ENCODE results near the gene LPIN3. TPM values are rescaled to one million over a fixed set of nuclear protein-coding genes. Genes with fewer than 3 reads are reported as not detected.

The LPIN3 gene
- total RNA-seq, 1 donor from 2014 or later, result 17.8 TPM

DNA sequence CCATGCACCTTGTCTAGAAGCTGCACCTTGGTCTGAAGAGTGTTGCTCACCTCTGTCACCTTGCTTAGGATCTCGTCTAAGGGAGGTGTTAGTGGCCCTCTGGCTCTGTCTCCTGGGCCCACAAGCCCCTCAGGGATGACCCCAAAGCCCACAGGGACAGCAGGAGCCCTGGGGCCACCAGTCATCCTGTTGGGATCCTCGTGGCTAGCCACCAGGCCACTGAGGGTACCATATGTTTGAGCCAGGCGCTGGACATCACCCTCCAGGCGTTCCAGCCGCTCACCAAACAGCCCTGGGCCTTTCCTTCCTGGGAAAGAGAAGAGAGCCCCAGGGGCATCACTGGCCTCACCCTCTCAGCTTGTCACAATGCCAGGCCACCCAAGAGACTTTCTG is 22.1 kb downstream of the LPIN3 start:
- H3K4me3 ChIP-seq (ENCODE audit: low read depth, low read length), result no peak overlapping the region
- DNase-seq (ENCODE audit: low read depth), result no peak
- no peak for TF ChIP-seq CTCF (conservative IDR thresholded peaks at IDR 0.05; ENCODE audit: low read depth, low read length)

- no peak overlapping the region for H3K4me3 ChIP-seq (ENCODE audit: low read depth, low read length)
- TF ChIP-seq CTCF (conservative IDR thresholded peaks at IDR 0.05; ENCODE audit: low read depth, low read length), result no peak
- DNase-seq (ENCODE audit: low read depth), result no peak
Observed at GRCh38 chr20:41363601-41364000, 23.0 kb downstream of the LPIN3 start.

DNA sequence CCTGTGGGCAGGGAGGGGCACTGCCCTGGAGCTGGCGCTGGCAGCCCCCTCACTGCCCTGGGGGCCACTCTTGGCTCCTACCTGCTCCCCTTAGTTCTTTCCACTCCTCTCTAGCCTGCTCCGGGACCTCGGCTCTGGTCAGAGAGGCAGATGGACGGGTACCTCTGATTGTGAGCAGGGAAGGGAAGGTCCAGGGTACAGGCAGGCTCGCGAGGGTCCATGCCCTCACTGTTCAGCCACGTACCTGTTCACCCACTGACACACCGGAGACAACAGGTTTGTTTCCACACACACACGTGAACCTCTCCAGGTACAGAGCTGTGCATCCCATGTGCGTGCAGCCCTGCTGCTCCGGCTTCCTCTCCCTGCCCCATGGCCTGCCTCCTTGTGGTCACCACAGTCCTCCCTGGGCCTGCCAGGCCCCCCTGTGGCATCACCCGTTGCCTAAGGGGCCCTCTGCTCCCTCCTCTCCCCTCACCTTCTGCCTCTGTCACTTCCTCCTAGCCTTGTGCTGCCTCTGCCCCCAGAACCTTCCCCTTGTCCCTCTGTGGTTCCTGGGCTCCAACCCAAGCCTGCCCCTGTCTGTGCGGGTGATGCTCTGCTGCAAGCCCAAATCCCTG is 23.7 kb downstream of the LPIN3 start:
- no peak for TF ChIP-seq CTCF (conservative IDR thresholded peaks at IDR 0.05; ENCODE audit: low read depth, low read length)
- DNase-seq (ENCODE audit: low read depth), result no peak
- no peak overlapping the region for H3K4me3 ChIP-seq (ENCODE audit: low read depth, low read length)

DNA sequence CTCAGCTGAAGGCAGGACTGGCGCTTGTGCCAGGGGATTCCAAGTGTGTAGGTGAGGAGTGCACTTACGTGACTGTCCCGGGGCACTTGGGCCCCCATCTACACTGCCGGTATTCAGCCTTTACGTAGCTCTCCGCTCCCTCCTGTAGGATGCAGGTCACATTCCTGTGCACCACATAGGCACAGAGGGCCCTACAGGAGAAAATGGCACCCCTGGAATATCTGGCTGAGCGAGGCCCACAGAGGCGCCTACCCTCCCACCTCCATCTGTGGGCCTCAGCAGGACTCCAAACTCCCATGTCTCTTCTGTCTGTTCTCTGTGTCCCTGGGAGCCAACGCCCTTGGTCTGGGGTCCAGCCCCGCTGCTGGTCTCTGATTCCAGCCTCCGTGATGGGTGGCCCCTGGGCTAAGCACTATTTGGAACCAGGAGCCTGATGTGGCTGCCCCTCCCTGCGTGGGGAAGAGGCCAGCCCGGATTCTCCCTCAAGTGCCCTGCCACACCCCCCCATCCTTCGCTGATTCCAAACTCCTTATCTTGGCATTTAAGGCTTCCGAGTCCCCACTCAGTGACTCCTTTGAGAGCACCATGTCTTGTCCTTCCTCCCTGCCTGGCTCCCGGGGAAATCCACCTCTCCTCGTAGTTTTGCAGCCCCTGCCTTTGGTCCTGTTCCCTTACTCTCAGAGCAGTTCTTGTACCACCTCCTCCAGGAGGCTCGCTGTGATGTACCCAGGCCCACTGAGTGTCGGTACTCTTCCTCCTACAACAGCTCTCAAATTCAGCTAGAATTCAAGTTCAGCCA is 24.5 kb downstream of the LPIN3 start:
- no peak for TF ChIP-seq CTCF (conservative IDR thresholded peaks at IDR 0.05; ENCODE audit: low read depth, low read length)
- no peak overlapping the region for H3K4me3 ChIP-seq (ENCODE audit: low read depth, low read length)
- no peak for DNase-seq (ENCODE audit: low read depth)

GRCh38 chr20:41365777-41366545 is 25.3 kb downstream of the LPIN3 start:
- H3K4me3 ChIP-seq (ENCODE audit: low read depth, low read length), result no peak overlapping the region
- DNase-seq (ENCODE audit: low read depth), result no peak
- TF ChIP-seq CTCF (conservative IDR thresholded peaks at IDR 0.05; ENCODE audit: low read depth, low read length), result no peak

GRCh38 chr20:41366546-41367392 is 26.1 kb downstream of the LPIN3 start, which contains the start of gene EMILIN3:
Gene EMILIN3 (minus strand): TSS chr20:41366818. CDS start chr20:41366634, 184 bp downstream.
- H3K4me3 ChIP-seq (ENCODE audit: low read depth, low read length), result no peak within 1 kb of the TSS
- TF ChIP-seq CTCF (conservative IDR thresholded peaks at IDR 0.05; ENCODE audit: low read depth, low read length), result no peak
- DNase-seq (ENCODE audit: low read depth), result no peak

Data from epithelial cell of proximal tubule (primary cell).